GM13977 (cell line): Measurements from ENCODE around the gene PDE1A.

Source experiments
- DNase-seq: peaks from one replicate; pipeline ENCODE4 v3.0.0; 2012; ENCODE audit warnings: low spot score
- CTCF ChIP-seq: IDR thresholded peaks from 2 replicates; pipeline ENCODE4 v1.5.1; 2012; ENCODE audit warnings: mild to moderate bottlenecking, control low read depth; ENCODE audit not compliant: insufficient read depth; ENCODE audit errors: extremely low read depth, missing control alignments
- in situ Hi-C: fragments of 300-500 bp; cut with MboI; formaldehyde crosslinking; loops from one replicate; pipeline ENCODE4 v1.12.0; 2022; ENCODE audit warnings: low sequenced_read_pairs, low pct_unique_long_range_greater_than_20kb, mixed read lengths, inconsistent platforms; ENCODE audit not compliant: unreplicated experiment

Gene PDE1A

GRCh38 chr2:182220335-182220734 is 206.5 kb downstream of the PDE1A start:
- TF ChIP-seq CTCF: no peak
- in situ Hi-C loops: no loop called here
- no peak for DNase-seq

- TF ChIP-seq CTCF: no peak
- in situ Hi-C loops: no loop called here
- DNase-seq: no peak
Measured at GRCh38 chr2:182210669-182211068, 216.2 kb downstream of the PDE1A start.

GRCh38 chr2:182208421-182208820 is 218.4 kb downstream of the PDE1A start:
- no peak for DNase-seq
- in situ Hi-C loops: no loop called here
- no peak for TF ChIP-seq CTCF

- DNase-seq: no peak
- in situ Hi-C loops: no loop called here
- no peak for TF ChIP-seq CTCF
Measured at GRCh38 chr2:182207049-182207746, 219.6 kb downstream of the PDE1A start.

- in situ Hi-C loops: no loop called here
- no peak for DNase-seq
Measured at GRCh38 chr2:182197529-182197928, 229.3 kb downstream of the PDE1A start.

GRCh38 chr2:182193291-182193690 is 233.5 kb downstream of the PDE1A start:
- in situ Hi-C loops: no loop called here
- TF ChIP-seq CTCF: no peak
- no peak for DNase-seq

More at GRCh38 chr2:182197529-182197928, 229.3 kb downstream of the PDE1A start:
- no peak for TF ChIP-seq CTCF
